ENCODE results near the gene SLC45A1. TPM values are rescaled to one million over a fixed set of nuclear protein-coding genes. Genes with fewer than 3 reads are reported as not detected.
A peak's percentile ranks its signal among the peaks of the same experiment; 100 is the strongest.

SLC45A1 gene
- total RNA-seq, 1 experiment from 2014 or later, result 13.8 TPM

- intact Hi-C loops (cut with micrococcal nuclease), result no loop called here
- H3K36me3 ChIP-seq (ENCODE audit: control insufficient read depth in 1 of 2, insufficient read depth in 2 of 2, low read length in 2 of 2), result peaks cover under 1 to 2% of the 10 kb centered on the region in 2 experiments; a peak in 2 of 4 replicates
- peak overlapping the region; percentile 36; the same call in 1 of the 2 replicates for H3K27ac ChIP-seq (ENCODE audit: low read depth, low read length)
- no peak overlapping the region for H3K4me3 ChIP-seq (replicated peaks in 1 of 2; ENCODE audit: low read depth in 1 of 2, low read length in 2 of 2)
- ChIA-PET RAD21 (ENCODE audit: low non-redundant PET in 1 of 2, low total read pairs in 2 of 2, uncharacterized antibody in 2 of 2, unreplicated experiment in 2 of 2) (interaction anchor here in 1 of 2 experiments (0.7 kb wide), 2 partner anchors 178 to 375 kb away, joined by 3 read pairs; no protein-coding TSS in a partner anchor), POLR2A (no interaction called here), CTCF (interaction anchor here (0.9 to 3.2 kb wide), 5 partner anchors 336 to 498 kb away, joined by 3 to 35 read pairs (median 3); no protein-coding TSS in a partner anchor)
- H3K4me2 ChIP-seq (ENCODE audit: low read length), result no peak overlapping the region
- DNase-seq (ENCODE audit: low read depth, low spot score) (no peak), ATAC-seq (0 out of 2 replicates have a peak, but pooled peaks have one; percentile 2)
- H3K9me2 ChIP-seq (ENCODE audit: insufficient read depth), result no peaks in the 10 kb centered on the region
- H3K9ac ChIP-seq (ENCODE audit: low read length), result no peak overlapping the region
- no peak overlapping the region for H2AFZ ChIP-seq (ENCODE audit: low read depth, low read length, poor library complexity, severe bottlenecking)
- no peaks in the 10 kb centered on the region for H3K9me3 ChIP-seq (ENCODE audit: control insufficient read depth in 1 of 2, insufficient read depth in 1 of 2, low read depth in 1 of 2, low read length in 2 of 2)
- peaks cover 0 to 22% of the 10 kb centered on the region in 2 experiments; a peak in 3 of 4 replicates for H3K4me1 ChIP-seq (ENCODE audit: control insufficient read depth in 1 of 2, insufficient read depth in 2 of 2, low read length in 2 of 2)
- no peaks in the 10 kb centered on the region for H3K79me2 ChIP-seq (ENCODE audit: insufficient read depth, low read length)
- H3K27me3 ChIP-seq (ENCODE audit: insufficient read depth, low read length), result no peaks in the 10 kb centered on the region
- H4K20me1 ChIP-seq (ENCODE audit: insufficient read depth), result no peaks in the 10 kb centered on the region
- no TSS peak for BruUV-seq (replicated peaks)
- TF ChIP-seq FOSL1 (IDR thresholded peaks at IDR 0.05; ENCODE audit: low read depth) (no peak), REST (IDR thresholded peaks at IDR 0.05; ENCODE audit: low read depth) (no peak), CBX3 (IDR thresholded peaks at IDR 0.05; ENCODE audit: low read depth) (no peak), ATF3 (IDR thresholded peaks at IDR 0.05) (no peak), JUND (IDR thresholded peaks at IDR 0.05) (no peak), CTCF (IDR thresholded peaks at IDR 0.05 in 2 of 3, conservative IDR thresholded peaks at IDR 0.05 in 1 of 3; ENCODE audit: borderline replicate concordance in 1 of 3, insufficient read depth in 1 of 3, low read depth in 2 of 3, low read length in 2 of 3) (no peak), SIN3A (IDR thresholded peaks at IDR 0.05; ENCODE audit: low read depth) (no peak), POLR2A (IDR thresholded peaks at IDR 0.05; ENCODE audit: borderline replicate concordance, extremely low read depth, insufficient read depth, insufficient read length) (no peak), TCF7L2 (IDR thresholded peaks at IDR 0.05; ENCODE audit: borderline replicate concordance, extremely low read depth, insufficient read depth, insufficient read length) (no peak), SP1 (IDR thresholded peaks at IDR 0.05; ENCODE audit: low read depth) (no peak), POLR2AphosphoS5 (IDR thresholded peaks at IDR 0.05; ENCODE audit: low read depth, low read length) (no peak), ZNF274 (IDR thresholded peaks at IDR 0.05; ENCODE audit: low read depth, low read length) (no peak), ZBTB33 (IDR thresholded peaks at IDR 0.05; ENCODE audit: extremely low read depth, insufficient replicate concordance, low read length) (no peak)
Measured at GRCh38 chr1:8350914-8351684, 33.2 kb downstream of the SLC45A1 start.

Data from HCT116 (cell line).